H9 (cell line): ENCODE results near the gene KIF21A. TPM values are rescaled to one million over a fixed set of nuclear protein-coding genes. Genes with fewer than 3 reads are reported as not detected.

Experiments
- DNase-seq: peaks from one replicate; pipeline ENCODE4 v3.0.0-alpha.2; 2017
- H2AFZ ChIP-seq: one replicate; pipeline ENCODE4 v1.6.1; 2013; ENCODE audit warnings: mild to moderate bottlenecking, low read length, control low read depth, moderate library complexity
- H2AK5ac ChIP-seq: 2 replicates; pipeline ENCODE4 v1.6.1; 2013; ENCODE audit warnings: low read length, control low read depth, mixed read lengths; ENCODE audit not compliant: insufficient read length
- H2BK120ac ChIP-seq: one replicate; pipeline ENCODE4 v1.6.1; 2013; ENCODE audit warnings: low read depth, mild to moderate bottlenecking, low read length, control low read depth, inconsistent platforms; ENCODE audit not compliant: poor library complexity, severe bottlenecking
- H2BK12ac ChIP-seq: 2 replicates; pipeline ENCODE4 v1.6.1; 2013; ENCODE audit warnings: low read length, control low read depth, mixed read lengths, low read depth; ENCODE audit not compliant: insufficient read length
- H2BK15ac ChIP-seq: 2 replicates; pipeline ENCODE4 v1.6.1; 2013; ENCODE audit warnings: low read depth, low read length, control low read depth
- H2BK20ac ChIP-seq: one replicate; pipeline ENCODE4 v1.6.1; 2013; ENCODE audit warnings: low read depth, mild to moderate bottlenecking, low read length, control low read depth, inconsistent platforms; ENCODE audit not compliant: poor library complexity, severe bottlenecking
- H2BK5ac ChIP-seq: 2 replicates; pipeline ENCODE4 v1.6.1; 2013; ENCODE audit warnings: low read length, control low read depth, mixed read lengths; ENCODE audit not compliant: insufficient read length
- H3K14ac ChIP-seq: 2 replicates; pipeline ENCODE4 v1.6.1; 2013; ENCODE audit warnings: low read length, control low read depth; ENCODE audit not compliant: insufficient read depth
- H3K18ac ChIP-seq: 2 replicates; pipeline ENCODE4 v1.6.1; 2013; ENCODE audit warnings: low read depth, mild to moderate bottlenecking, mixed read lengths, low read length, control low read depth; ENCODE audit not compliant: insufficient read length
- H3K23ac ChIP-seq: 2 replicates; pipeline ENCODE4 v1.6.1; 2013; ENCODE audit warnings: low read length, control low read depth, mixed read lengths, low read depth; ENCODE audit not compliant: insufficient read length
- H3K23me2 ChIP-seq: 2 replicates; pipeline ENCODE4 v1.6.1; 2013; ENCODE audit warnings: low read depth, mild to moderate bottlenecking, mixed read lengths, low read length, control low read depth; ENCODE audit not compliant: insufficient read length, poor library complexity, severe bottlenecking
- H3K27ac ChIP-seq: 2 replicates; pipeline ENCODE4 v1.5.1; 2013; ENCODE audit warnings: low read length, control low read depth, mixed read lengths, low read depth; ENCODE audit not compliant: insufficient read length
- H3K27me3 ChIP-seq: 2 replicates; pipeline ENCODE4 v1.6.1; 2013; ENCODE audit warnings: low read length, control low read depth, inconsistent platforms; ENCODE audit not compliant: insufficient read depth
- H3K4ac ChIP-seq: 2 replicates; pipeline ENCODE4 v1.6.1; 2013; ENCODE audit warnings: low read depth, mild to moderate bottlenecking, control low read depth, inconsistent platforms, low read length, moderate library complexity
- H3K4me1 ChIP-seq: 2 replicates; pipeline ENCODE4 v1.6.1; 2013; ENCODE audit warnings: low read length, control low read depth, inconsistent platforms; ENCODE audit not compliant: insufficient read depth
- H3K4me2 ChIP-seq: 2 replicates; pipeline ENCODE4 v1.6.1; 2013; ENCODE audit warnings: low read length, control low read depth, mixed read lengths; ENCODE audit not compliant: insufficient read length, insufficient read depth
- H3K56ac ChIP-seq: 2 replicates; pipeline ENCODE4 v1.6.1; 2013; ENCODE audit warnings: low read depth, mild to moderate bottlenecking, mixed read lengths, low read length, control low read depth; ENCODE audit not compliant: insufficient read length
- H3K79me1 ChIP-seq: 2 replicates; pipeline ENCODE4 v1.6.1; 2013; ENCODE audit warnings: low read depth, mild to moderate bottlenecking, moderate library complexity, low read length, control low read depth, inconsistent platforms; ENCODE audit not compliant: insufficient read depth, poor library complexity, severe bottlenecking
- H3K79me2 ChIP-seq: 2 replicates; pipeline ENCODE4 v1.6.1; 2013; ENCODE audit warnings: low read length, control low read depth, inconsistent platforms; ENCODE audit not compliant: insufficient read depth
- H3K9ac ChIP-seq: 2 replicates; pipeline ENCODE4 v1.6.1; 2013; ENCODE audit warnings: low read length, control low read depth, mixed read lengths; ENCODE audit not compliant: insufficient read length; ENCODE audit errors: extremely low read depth
- H3K9me3 ChIP-seq: one replicate; pipeline ENCODE4 v1.6.1; 2013; ENCODE audit warnings: low read depth, low read length, inconsistent platforms; ENCODE audit not compliant: control insufficient read depth
- H3T11ph ChIP-seq: one replicate; pipeline ENCODE4 v1.6.1; 2013; ENCODE audit warnings: mild to moderate bottlenecking, low read length, control low read depth, inconsistent platforms
- H4K20me1 ChIP-seq: one replicate; pipeline ENCODE4 v1.6.1; 2013; ENCODE audit not compliant: control insufficient read depth, insufficient read length, insufficient read depth
- H4K5ac ChIP-seq: 2 replicates; pipeline ENCODE4 v1.6.1; 2013; ENCODE audit warnings: low read depth, mild to moderate bottlenecking, mixed read lengths, low read length, control low read depth; ENCODE audit not compliant: insufficient read length
- H4K8ac ChIP-seq: replicated peaks from 2 replicates; pipeline ENCODE4 v1.6.1; 2013; ENCODE audit warnings: low read length, control low read depth, mixed read lengths, low read depth; ENCODE audit not compliant: insufficient read length
- H4K91ac ChIP-seq: 2 replicates; pipeline ENCODE4 v1.6.1; 2013; ENCODE audit warnings: low read depth, mild to moderate bottlenecking, moderate library complexity, mixed read lengths, low read length, control low read depth; ENCODE audit not compliant: insufficient read length
- H3K27ac Mint-ChIP-seq, 3 experiments: 2 replicates in 2 of 3; 3 replicates in 1 of 3; pipeline ENCODE4 v1.8.0; 2020 to 2021; ENCODE audit warnings: mixed read lengths in 3 of 3, mild to moderate bottlenecking in 1 of 3, moderate library complexity in 1 of 3
- H3K27me3 Mint-ChIP-seq: 2 replicates; pipeline ENCODE4 v1.8.0; 2021; ENCODE audit warnings: low read depth, mild to moderate bottlenecking, moderate library complexity, mixed read lengths
- H3K36me3 Mint-ChIP-seq, 3 experiments: 2 replicates in 2 of 3; 3 replicates in 1 of 3; pipeline ENCODE4 v1.8.0; 2020 to 2021; ENCODE audit warnings: low read depth in 3 of 3, mixed read lengths in 3 of 3; ENCODE audit not compliant: insufficient read depth in 1 of 3
- H3K4me1 Mint-ChIP-seq, 2 experiments: 2 replicates each; pipeline ENCODE4 v1.8.0; 2020; ENCODE audit warnings: mixed read lengths in 2 of 2
- H3K4me3 Mint-ChIP-seq, 2 experiments: 2 replicates in 1 of 2; 3 replicates in 1 of 2; pipeline ENCODE4 v1.8.0; 2020 to 2021; ENCODE audit warnings: mild to moderate bottlenecking in 2 of 2, mixed read lengths in 2 of 2, moderate library complexity in 1 of 2
- H3K9me3 Mint-ChIP-seq, 2 experiments: 2 replicates in 1 of 2; 3 replicates in 1 of 2; pipeline ENCODE4 v1.8.0; 2020; ENCODE audit warnings: mild to moderate bottlenecking in 2 of 2, mixed read lengths in 2 of 2, moderate library complexity in 1 of 2
- WGBS: extraction: QIAGEN DNeasy Blood & Tissue Kit; methylation state at CpG from one replicate; pipeline ENCODE4 v1.1.7; 2013; ENCODE audit warnings: missing lambda C conversion rate, low lambda C conversion rate, mixed read lengths; ENCODE audit not compliant: insufficient read length; ENCODE audit errors: extremely low coverage; 5-methylcytosine and 5-hydroxymethylcytosine counted together
- total RNA-seq: library from RNA; stranded (reverse); gene quantifications from 2 replicates; pipeline ENCODE4 v1.2.1, GENCODE V29; 2021
- TF ChIP-seq, protein P1 (sequence below): fragments of 200-600 bp; sonication (generic); conservative IDR thresholded peaks from 3 replicates; pipeline ENCODE4 v1.8.0; 2021; ENCODE audit warnings: antibody characterized with exemption, mild to moderate bottlenecking

The KIF21A gene
- total RNA-seq, 1 experiment from 2014 or later: 17.2 TPM

DNA sequence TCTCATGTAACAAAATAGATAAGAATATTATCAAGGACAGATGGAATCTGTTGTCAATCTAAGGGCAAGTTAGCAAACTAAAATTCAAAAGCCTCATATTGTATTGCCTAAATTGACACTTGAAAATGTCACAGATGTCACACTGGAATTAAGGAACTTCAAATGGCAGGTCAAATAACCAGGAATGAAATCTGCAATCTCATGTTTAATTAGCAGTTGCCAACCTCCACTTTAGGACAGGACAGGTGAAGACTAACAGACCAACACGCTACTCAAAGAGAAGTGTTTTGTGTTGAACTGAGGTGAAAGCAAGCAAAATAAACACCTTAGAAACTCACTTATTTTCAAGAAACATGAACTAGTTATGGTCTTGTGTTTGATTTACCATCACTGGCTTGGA, 11.1 kb downstream of the KIF21A start:
- no peak for DNase-seq
- no CpG with 5 or more reads among the region's 1 CpG for WGBS
- Histone ChIP-seq H2BK5ac (no peak overlapping the region), H2BK12ac (no peak overlapping the region), H3T11ph (no peak overlapping the region), H3K9me3 (no peaks in the 10 kb centered on the region), H4K8ac (no peak overlapping the region), H3K23me2 (no peaks in the 10 kb centered on the region), H3K79me1 (no peaks in the 10 kb centered on the region), H2BK15ac (no peak overlapping the region), H3K56ac (no peak overlapping the region), H4K91ac (no peak overlapping the region), H4K20me1 (no peaks in the 10 kb centered on the region), H2BK120ac (no peak overlapping the region), H3K4me2 (no peak overlapping the region), H3K4ac (no peak overlapping the region), H3K18ac (no peak overlapping the region), H3K79me2 (no peaks in the 10 kb centered on the region; the same call in 1 of the 2 replicates), H3K9ac (no peak overlapping the region), H2BK20ac (no peak overlapping the region), H3K27me3 (no peaks in the 10 kb centered on the region), H3K14ac (no peak overlapping the region), H4K5ac (no peak overlapping the region), H3K23ac (no peak overlapping the region), H3K4me1 (no peaks in the 10 kb centered on the region), H3K27ac (no peak overlapping the region), H2AK5ac (no peak overlapping the region), H2AFZ (no peak overlapping the region)
- TF ChIP-seq, protein P1, sequence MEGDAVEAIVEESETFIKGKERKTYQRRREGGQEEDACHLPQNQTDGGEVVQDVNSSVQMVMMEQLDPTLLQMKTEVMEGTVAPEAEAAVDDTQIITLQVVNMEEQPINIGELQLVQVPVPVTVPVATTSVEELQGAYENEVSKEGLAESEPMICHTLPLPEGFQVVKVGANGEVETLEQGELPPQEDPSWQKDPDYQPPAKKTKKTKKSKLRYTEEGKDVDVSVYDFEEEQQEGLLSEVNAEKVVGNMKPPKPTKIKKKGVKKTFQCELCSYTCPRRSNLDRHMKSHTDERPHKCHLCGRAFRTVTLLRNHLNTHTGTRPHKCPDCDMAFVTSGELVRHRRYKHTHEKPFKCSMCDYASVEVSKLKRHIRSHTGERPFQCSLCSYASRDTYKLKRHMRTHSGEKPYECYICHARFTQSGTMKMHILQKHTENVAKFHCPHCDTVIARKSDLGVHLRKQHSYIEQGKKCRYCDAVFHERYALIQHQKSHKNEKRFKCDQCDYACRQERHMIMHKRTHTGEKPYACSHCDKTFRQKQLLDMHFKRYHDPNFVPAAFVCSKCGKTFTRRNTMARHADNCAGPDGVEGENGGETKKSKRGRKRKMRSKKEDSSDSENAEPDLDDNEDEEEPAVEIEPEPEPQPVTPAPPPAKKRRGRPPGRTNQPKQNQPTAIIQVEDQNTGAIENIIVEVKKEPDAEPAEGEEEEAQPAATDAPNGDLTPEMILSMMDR: no peak
- Mint-ChIP-seq H3K9me3 (no peaks in the 10 kb centered on the region; a peak in 1 of 5 replicates), H3K36me3 (peaks cover 0 to 7% (median 0%) of the 10 kb centered on the region in 3 experiments; a peak in 4 of 7 replicates), H3K4me1 (peaks cover 2 to 7% of the 10 kb centered on the region in 2 experiments; a peak in 3 of 4 replicates), H3K4me3 (no peak overlapping the region), H3K27me3 (no peaks in the 10 kb centered on the region), H3K27ac (no peak overlapping the region)
